A549 (cell line): ENCODE data around the gene AMDHD2. TPM values are rescaled to one million over a fixed set of nuclear protein-coding genes. Genes with fewer than 3 reads are reported as not detected.

Experiments used
- ATAC-seq, 2 experiments: fragments of 200-7000 bp in 1 of 2; fragments of >200 bp in 1 of 2; cut with Nextera tagmentation in 1 of 2; cut with Tn5 transposase in 1 of 2; 3 replicates each; pipeline versions ENCODE4 v1.8.0 to v1.9.1; 2018 to 2020; ENCODE audit warnings: mild to moderate bottlenecking in 1 of 2, moderate library complexity in 1 of 2
- CTCF ChIA-PET: fragments of 300-600 bp; sonication (Branson Sonifier 250); formaldehyde crosslinking; extraction: SDS; loops from one replicate; lab custom pipeline; 2021; ENCODE audit warnings: antibody characterized with exemption, inconsistent platforms; lab: Yijun Ruan, JAX
- POLR2A ChIA-PET: fragments of 350-600 bp; formaldehyde crosslinking; extraction: SDS; loops from one replicate; lab custom pipeline; 2021; ENCODE audit warnings: antibody characterized with exemption, inconsistent platforms; lab: Yijun Ruan, JAX
- DNase-seq, 2 experiments: peaks; one replicate each; pipeline versions ENCODE4 v3.0.0 to v3.0.0-alpha.2; 2011 to 2016; ENCODE audit warnings: low read depth in 1 of 2, low spot score in 1 of 2
- FAIRE-seq: peaks from 2 replicates; lab custom pipeline; 2011; peaks lifted over from hg19 to GRCh38; lab: Jason Lieb, UNC
- H3K27ac ChIP-seq, 2 experiments: fragments of >200 bp; sonication (Bioruptor Twin); formaldehyde crosslinking; 3 replicates each; pipeline ENCODE4 v1.5.1; 2016 to 2017
- H3K4me1 ChIP-seq: fragments of >200 bp; sonication (Bioruptor Twin); formaldehyde crosslinking; 3 replicates; pipeline ENCODE4 v1.6.1; 2016
- H3K4me2 ChIP-seq: fragments of >200 bp; sonication (Bioruptor Twin); formaldehyde crosslinking; 3 replicates; pipeline ENCODE4 v1.6.1; 2016
- H3K4me3 ChIP-seq: fragments of >200 bp; sonication (Bioruptor Twin); formaldehyde crosslinking; 3 replicates; pipeline ENCODE4 v1.5.1; 2016
- H3K9me3 ChIP-seq: fragments of >200 bp; sonication (Bioruptor Twin); formaldehyde crosslinking; 3 replicates; pipeline ENCODE4 v1.6.1; 2016
- ATOH8 ChIP-seq: fragments of 250-450 bp; sonication (Bioruptor Pico); IDR thresholded peaks from 2 replicates; pipeline ENCODE4 v1.5.0; 2020; ENCODE audit warnings: low read depth, mild to moderate bottlenecking, moderate library complexity
- CEBPB ChIP-seq, 2 experiments: fragments of >200 bp in 1 of 2; sonication (Bioruptor Twin) in 1 of 2; formaldehyde crosslinking in 1 of 2; IDR thresholded peaks; 2 replicates each; pipeline ENCODE4 v1.6.1; 2012 to 2016
- CHD2 ChIP-seq: fragments of 150-350 bp; IDR thresholded peaks from 2 replicates; pipeline ENCODE4 v1.6.1; 2014; ENCODE audit warnings: low read length; ENCODE audit not compliant: partially characterized antibody
- CHD4 ChIP-seq: fragments of 200-600 bp; sonication (generic); IDR thresholded peaks from 2 replicates; pipeline ENCODE4 v1.6.1; 2016; ENCODE audit warnings: antibody characterized with exemption, mild to moderate bottlenecking, borderline replicate concordance
- E2F6 ChIP-seq: IDR thresholded peaks from 2 replicates; pipeline ENCODE4 v1.6.1; 2012; ENCODE audit warnings: low read depth, borderline replicate concordance
- ESRRA ChIP-seq: fragments of 150-350 bp; IDR thresholded peaks from 2 replicates; pipeline ENCODE4 v1.6.1; 2014; ENCODE audit warnings: mild to moderate bottlenecking, low read length, borderline replicate concordance
- FOSB ChIP-seq: fragments of 250-450 bp; sonication (Bioruptor Pico); IDR thresholded peaks from 2 replicates; pipeline ENCODE4 v1.5.0; 2020; ENCODE audit warnings: mild to moderate bottlenecking, moderate library complexity
- FOXS1 ChIP-seq: fragments of 250-450 bp; sonication (Bioruptor Pico); IDR thresholded peaks from 2 replicates; pipeline ENCODE4 v1.5.0; 2020; ENCODE audit warnings: mild to moderate bottlenecking, moderate library complexity
- GATA3 ChIP-seq: IDR thresholded peaks from 2 replicates; pipeline ENCODE4 v1.6.1; 2012; ENCODE audit warnings: borderline replicate concordance
- HOXB13 ChIP-seq: fragments of 250-450 bp; sonication (Bioruptor Pico); IDR thresholded peaks from 2 replicates; pipeline ENCODE4 v1.5.0; 2020; ENCODE audit warnings: low read depth, mild to moderate bottlenecking, moderate library complexity
- KDM1A ChIP-seq: fragments of 200-600 bp; sonication (generic); IDR thresholded peaks from 2 replicates; pipeline ENCODE4 v1.6.1; 2016; ENCODE audit warnings: low read depth, mild to moderate bottlenecking
- KDM5A ChIP-seq: fragments of 200-600 bp; sonication (generic); IDR thresholded peaks from 2 replicates; pipeline ENCODE4 v1.6.1; 2016; ENCODE audit warnings: antibody characterized with exemption, mild to moderate bottlenecking
- NR3C1 ChIP-seq: fragments of >200 bp; sonication (Bioruptor Twin); formaldehyde crosslinking; IDR thresholded peaks from 3 replicates; pipeline ENCODE4 v1.6.1; 2017
- PHF8 ChIP-seq: fragments of 200-600 bp; sonication (generic); IDR thresholded peaks from 2 replicates; pipeline ENCODE4 v1.6.1; 2016; ENCODE audit warnings: low read depth, mild to moderate bottlenecking, antibody characterized with exemption, moderate library complexity, borderline replicate concordance
- RCOR1 ChIP-seq: fragments of 150-350 bp; IDR thresholded peaks from 2 replicates; pipeline ENCODE4 v1.6.1; 2014; ENCODE audit warnings: antibody characterized with exemption, low read length, low read depth
- REST ChIP-seq: fragments of 200-600 bp; sonication (generic); IDR thresholded peaks from 2 replicates; pipeline ENCODE4 v1.6.1; 2016; ENCODE audit warnings: antibody characterized with exemption, mild to moderate bottlenecking, moderate library complexity
- RNF2 ChIP-seq: fragments of 200-600 bp; sonication (generic); IDR thresholded peaks from 2 replicates; pipeline ENCODE4 v1.6.1; 2016; ENCODE audit warnings: low read depth, mild to moderate bottlenecking, antibody characterized with exemption, moderate library complexity, borderline replicate concordance
- SREBF2 ChIP-seq: fragments of 450-650 bp; IDR thresholded peaks from 2 replicates; pipeline ENCODE4 v1.6.1; 2014; ENCODE audit warnings: mild to moderate bottlenecking, moderate library complexity
- TFCP2L1 ChIP-seq: fragments of 250-450 bp; sonication (Bioruptor Pico); IDR thresholded peaks from 2 replicates; pipeline ENCODE4 v1.5.0; 2021; ENCODE audit warnings: mild to moderate bottlenecking
- TP53 ChIP-seq: fragments of 250-450 bp; sonication (Bioruptor Pico); IDR thresholded peaks from 2 replicates; pipeline ENCODE4 v1.5.0; 2021; ENCODE audit warnings: mild to moderate bottlenecking, moderate library complexity
- ZC3H11A ChIP-seq: fragments of 450-650 bp; IDR thresholded peaks from 2 replicates; pipeline ENCODE4 v1.6.1; 2014; ENCODE audit warnings: antibody characterized with exemption, mild to moderate bottlenecking
- WGBS: methylation state at CpG from one replicate; pipeline ENCODE4 v1.1.6; 2017; ENCODE audit errors: missing lambda C conversion rate; 5-methylcytosine and 5-hydroxymethylcytosine counted together
- polyA plus RNA-seq, 4 experiments: library from polyadenylated mRNA; depleted of rRNA in 3 of 4; stranded (reverse); fragments of >200 nt; fragmentation: RNase III in 1 of 4; extraction: RNeasy Plus Mini Kit Qiagen cat#74134 plus additional on column Dnase treatment in 1 of 4; gene quantifications; 2 replicates in 3 of 4; 3 replicates in 1 of 4; pipeline ENCODE4 v1.2.3, GENCODE V29; 2011 to 2017
- TF ChIP-seq, protein P1 (sequence below): IDR thresholded peaks from 2 replicates; pipeline ENCODE4 v1.6.1; 2012

The AMDHD2 gene
- polyA plus RNA-seq, 2 of the 4 experiments (the other 2 are of a cell fraction) = 6.6 to 28.8 TPM

- POLR2A ChIA-PET = no interaction called here
- CTCF ChIA-PET = interaction anchor here (1.4 to 13.5 kb wide), 2 partner anchors 11 to 149 kb away, joined by 3 to 98 read pairs; partner anchors contain the start of gene ABCA3
These were observed 30.6 kb upstream of the AMDHD2 start for GRCh38 chr16:2489581-2489980.

DNA sequence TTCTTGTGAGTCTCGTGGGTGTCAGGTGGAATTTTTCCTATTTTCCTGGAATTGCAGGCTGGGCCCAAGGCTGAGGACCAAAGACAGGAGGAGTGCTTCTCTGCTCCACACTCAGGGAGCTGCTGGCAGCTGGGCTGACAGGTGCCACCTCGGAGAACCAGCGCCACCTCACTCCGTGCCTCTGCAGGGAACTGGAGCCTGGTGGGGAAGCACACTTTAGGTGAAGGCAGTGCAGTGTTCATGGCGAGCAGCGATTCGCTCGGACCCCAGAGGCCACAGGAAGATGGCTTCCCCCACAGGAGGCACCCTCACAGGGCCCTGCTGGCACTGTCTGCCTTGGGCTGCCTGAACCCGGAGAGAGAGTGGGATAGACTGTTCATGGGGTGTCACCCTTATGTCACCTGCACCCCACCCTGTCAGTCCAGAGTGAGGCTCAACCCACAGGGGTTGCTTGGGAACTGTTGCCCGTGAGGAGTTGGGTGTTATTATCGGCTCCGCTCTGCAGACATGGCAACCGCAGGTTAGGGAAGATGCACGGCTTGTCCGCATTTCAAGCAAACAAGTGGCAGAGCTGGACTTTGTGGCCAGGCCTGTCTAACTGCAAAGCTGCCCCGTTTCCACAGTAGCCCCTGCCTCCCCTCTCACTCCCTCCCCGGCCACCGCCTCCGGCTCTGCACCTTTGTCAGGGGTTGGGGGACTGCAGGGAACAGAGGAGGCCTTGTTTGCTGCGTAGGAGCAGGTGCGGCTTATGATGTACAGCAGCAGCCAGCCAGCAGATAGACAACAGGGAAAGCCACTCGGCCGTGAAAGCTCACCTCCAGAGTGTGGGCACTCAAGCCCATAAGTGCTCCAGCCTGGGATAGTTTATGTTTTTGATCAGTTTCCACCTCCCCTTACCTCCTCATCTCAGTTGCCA, 29.7 kb upstream of the AMDHD2 start:
- H3K27ac ChIP-seq = no peak overlapping the region
- 91% methylated on average over 22 of the region's 23 CpGs for WGBS
- ChIA-PET POLR2A (no interaction called here), CTCF (interaction anchor here (1.2 to 13.5 kb wide), 2 partner anchors 8 to 10 kb away, joined by 4 to 98 read pairs; no protein-coding TSS in a partner anchor)
- no peak for FAIRE-seq
- H3K4me2 ChIP-seq = no peak overlapping the region
- TF ChIP-seq REST (no peak), FOSB (CRISPR knock-in tag) (no peak), SREBF2 (no peak), CEBPB (IDR thresholded peaks at IDR 0.05) (no peak), KDM5A (no peak), ZC3H11A (no peak), ESRRA (no peak), FOXS1 (CRISPR knock-in tag) (no peak), GATA3 (no peak), CHD2 (no peak), RNF2 (no peak), TFCP2L1 (CRISPR knock-in tag) (no peak), NR3C1 (no peak), ATOH8 (CRISPR knock-in tag) (no peak)
- TF ChIP-seq, protein P1, sequence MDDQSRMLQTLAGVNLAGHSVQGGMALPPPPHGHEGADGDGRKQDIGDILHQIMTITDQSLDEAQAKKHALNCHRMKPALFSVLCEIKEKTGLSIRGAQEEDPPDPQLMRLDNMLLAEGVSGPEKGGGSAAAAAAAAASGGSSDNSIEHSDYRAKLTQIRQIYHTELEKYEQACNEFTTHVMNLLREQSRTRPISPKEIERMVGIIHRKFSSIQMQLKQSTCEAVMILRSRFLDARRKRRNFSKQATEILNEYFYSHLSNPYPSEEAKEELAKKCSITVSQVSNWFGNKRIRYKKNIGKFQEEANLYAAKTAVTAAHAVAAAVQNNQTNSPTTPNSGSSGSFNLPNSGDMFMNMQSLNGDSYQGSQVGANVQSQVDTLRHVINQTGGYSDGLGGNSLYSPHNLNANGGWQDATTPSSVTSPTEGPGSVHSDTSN = no peak
- no peak overlapping the region for H3K4me3 ChIP-seq
- no peak for ATAC-seq
- no peaks in the 10 kb centered on the region for H3K9me3 ChIP-seq
- no peak for DNase-seq
- H3K4me1 ChIP-seq = no peaks in the 10 kb centered on the region

More at GRCh38 chr16:2489581-2489980, 30.6 kb upstream of the AMDHD2 start:
- WGBS = 93% methylated on average over 13 of the region's 16 CpGs
- Histone ChIP-seq H3K4me2 (no peak overlapping the region), H3K9me3 (no peaks in the 10 kb centered on the region), H3K27ac (no peak overlapping the region), H3K4me3 (no peak overlapping the region), H3K4me1 (no peaks in the 10 kb centered on the region)
- TF ChIP-seq E2F6 = no peak
- no peak for TF ChIP-seq CHD4
- no peak for TF ChIP-seq HOXB13
- no peak for TF ChIP-seq RCOR1
- TF ChIP-seq KDM1A = no peak
- TF ChIP-seq PHF8 = no peak
- TF ChIP-seq TP53 = no peak
- no peak for ATAC-seq
- no peak for FAIRE-seq
- no peak for DNase-seq
